ENCODE results near the gene ITPR2. TPM values are rescaled to one million over a fixed set of nuclear protein-coding genes. Genes with fewer than 3 reads are reported as not detected.

ITPR2 gene
- total RNA-seq, 1 donor from 2014 or later: 15.8 TPM

GRCh38 chr12:26535826-26536225, 297.2 kb downstream of the ITPR2 start:
- H3K4me1 ChIP-seq: no peaks in the 10 kb centered on the region
- TF ChIP-seq CTCF (IDR thresholded peaks at IDR 0.05; ENCODE audit: borderline replicate concordance): no peak
- no peak overlapping the region for H3K4me3 ChIP-seq
- no peaks in the 10 kb centered on the region for H3K9me3 ChIP-seq (replicated peaks)
- no peaks in the 10 kb centered on the region for H3K27me3 ChIP-seq (ENCODE audit: low read depth)
- H3K36me3 ChIP-seq: no peaks in the 10 kb centered on the region
- DNase-seq: no peak
- intact Hi-C loops (cut with micrococcal nuclease): no loop called here
- no peak overlapping the region for H3K27ac ChIP-seq (replicated peaks)

- DNase-seq: no peak
- Histone ChIP-seq H3K27ac (replicated peaks) (no peak overlapping the region), H3K27me3 (ENCODE audit: low read depth) (no peaks in the 10 kb centered on the region), H3K36me3 (no peaks in the 10 kb centered on the region), H3K4me1 (no peaks in the 10 kb centered on the region), H3K9me3 (replicated peaks) (no peaks in the 10 kb centered on the region), H3K4me3 (no peak overlapping the region)
- intact Hi-C loops (cut with micrococcal nuclease): no loop called here
- no peak for TF ChIP-seq CTCF (IDR thresholded peaks at IDR 0.05; ENCODE audit: borderline replicate concordance)
Measured at GRCh38 chr12:26534071-26534470, 298.9 kb downstream of the ITPR2 start.

GRCh38 chr12:26533211-26533610, 299.8 kb downstream of the ITPR2 start:
- no peaks in the 10 kb centered on the region for H3K36me3 ChIP-seq
- no peaks in the 10 kb centered on the region for H3K4me1 ChIP-seq
- intact Hi-C loops (cut with micrococcal nuclease): no loop called here
- no peak for TF ChIP-seq CTCF (IDR thresholded peaks at IDR 0.05; ENCODE audit: borderline replicate concordance)
- DNase-seq: no peak
- H3K27ac ChIP-seq (replicated peaks): no peak overlapping the region
- no peaks in the 10 kb centered on the region for H3K27me3 ChIP-seq (ENCODE audit: low read depth)
- no peaks in the 10 kb centered on the region for H3K9me3 ChIP-seq (replicated peaks)
- H3K4me3 ChIP-seq: no peak overlapping the region

- no peak overlapping the region for H3K4me3 ChIP-seq
- no peak overlapping the region for H3K27ac ChIP-seq (replicated peaks)
- H3K9me3 ChIP-seq (replicated peaks): peaks cover 19% of the 10 kb centered on the region
- no peak for DNase-seq
- intact Hi-C loops (cut with micrococcal nuclease): no loop called here
- no peaks in the 10 kb centered on the region for H3K27me3 ChIP-seq (ENCODE audit: low read depth)
- TF ChIP-seq CTCF (IDR thresholded peaks at IDR 0.05; ENCODE audit: borderline replicate concordance): no peak
- peaks cover 6% of the 10 kb centered on the region for H3K36me3 ChIP-seq
- H3K4me1 ChIP-seq: no peaks in the 10 kb centered on the region
Measured at GRCh38 chr12:26530461-26530860, 302.5 kb downstream of the ITPR2 start.

GRCh38 chr12:26528943-26529342, 304.1 kb downstream of the ITPR2 start:
- Histone ChIP-seq H3K9me3 (replicated peaks) (peaks cover 28% of the 10 kb centered on the region), H3K4me3 (no peak overlapping the region), H3K27me3 (ENCODE audit: low read depth) (no peaks in the 10 kb centered on the region), H3K36me3 (peaks cover 11% of the 10 kb centered on the region), H3K27ac (replicated peaks) (no peak overlapping the region), H3K4me1 (peaks cover 3% of the 10 kb centered on the region)
- no peak for TF ChIP-seq CTCF (IDR thresholded peaks at IDR 0.05; ENCODE audit: borderline replicate concordance)
- no peak for DNase-seq
- intact Hi-C loops (cut with micrococcal nuclease): no loop called here

- H3K4me1 ChIP-seq: peaks cover 14% of the 10 kb centered on the region
- H3K4me3 ChIP-seq: no peak overlapping the region
- no peak for TF ChIP-seq CTCF (IDR thresholded peaks at IDR 0.05; ENCODE audit: borderline replicate concordance)
- H3K36me3 ChIP-seq: peaks cover 11% of the 10 kb centered on the region
- intact Hi-C loops (cut with micrococcal nuclease): no loop called here
- H3K27ac ChIP-seq (replicated peaks): no peak overlapping the region
- H3K27me3 ChIP-seq (ENCODE audit: low read depth): no peaks in the 10 kb centered on the region
- H3K9me3 ChIP-seq (replicated peaks): peaks cover 28% of the 10 kb centered on the region
- no peak for DNase-seq
Measured at GRCh38 chr12:26527682-26528081, 305.3 kb downstream of the ITPR2 start.
